Measurements from ENCODE around the gene LRRC71.

Gene LRRC71

GRCh38 chr1:156920233-156921052 lies at the start of gene LRRC71:
LRRC71 (plus strand) TSS chr1:156920632; CDS start chr1:156920804, 172 bp downstream.
- no peak for FAIRE-seq

GRCh38 chr1:156873659-156874058 lies 46.8 kb upstream of the LRRC71 start:
- no peak for FAIRE-seq

DNA sequence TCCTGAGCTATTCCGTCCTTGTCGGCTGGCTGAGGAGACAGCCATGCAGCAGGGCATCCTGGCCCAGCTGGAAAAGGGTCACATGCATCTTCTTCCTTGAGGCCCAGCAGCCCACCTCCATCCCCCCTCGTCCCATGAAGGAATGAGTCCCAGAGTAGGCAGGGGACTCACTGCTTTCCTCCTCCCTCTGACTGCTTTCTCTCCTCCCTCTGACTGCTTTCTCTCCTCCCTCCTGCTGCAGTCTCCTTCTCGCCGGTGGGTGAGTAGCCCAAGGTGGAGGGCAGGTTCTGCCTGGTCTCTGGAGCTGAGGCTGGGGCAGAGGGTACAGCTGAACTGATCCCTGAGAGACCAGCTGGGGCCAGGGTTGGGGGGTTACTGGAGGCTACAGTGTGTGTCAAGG lies 46.3 kb upstream of the LRRC71 start:
- FAIRE-seq = no peak

DNA sequence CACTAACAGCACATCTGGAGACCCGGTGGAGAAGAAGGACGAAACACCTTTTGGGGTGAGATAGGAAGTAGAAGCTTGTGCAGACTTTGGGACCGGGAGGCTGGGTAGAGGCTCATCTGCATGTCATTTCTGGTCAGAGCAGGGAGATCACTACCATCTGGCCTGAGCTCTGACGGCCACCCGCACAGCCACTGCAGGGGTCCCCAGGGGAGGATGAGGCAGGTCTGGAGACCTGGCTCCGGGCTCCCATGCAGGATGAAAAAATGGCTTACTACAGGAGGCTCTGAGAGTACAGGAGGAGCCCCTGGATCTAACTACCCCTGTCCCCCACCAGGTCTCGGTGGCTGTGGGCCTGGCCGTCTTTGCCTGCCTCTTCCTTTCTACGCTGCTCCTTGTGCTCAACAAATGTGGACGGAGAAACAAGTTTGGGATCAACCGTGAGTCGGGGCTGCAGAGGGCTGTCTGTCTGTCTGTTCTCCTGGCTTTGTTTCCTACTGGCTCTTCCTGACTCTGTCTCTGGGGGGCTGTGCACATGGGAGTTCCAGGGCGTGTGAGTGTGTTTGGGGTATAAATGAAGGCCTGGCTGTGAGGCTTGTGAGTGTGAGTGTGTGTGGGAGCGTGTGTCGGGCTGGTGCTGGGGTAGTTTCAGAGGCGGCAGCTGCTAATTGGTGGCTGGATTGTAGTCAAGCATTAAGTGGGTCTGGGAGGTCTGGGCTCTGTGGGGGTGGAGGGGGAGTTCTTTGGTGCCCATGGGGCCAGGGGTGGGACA lies 45.7 kb upstream of the LRRC71 start:
- FAIRE-seq = no peak

DNA sequence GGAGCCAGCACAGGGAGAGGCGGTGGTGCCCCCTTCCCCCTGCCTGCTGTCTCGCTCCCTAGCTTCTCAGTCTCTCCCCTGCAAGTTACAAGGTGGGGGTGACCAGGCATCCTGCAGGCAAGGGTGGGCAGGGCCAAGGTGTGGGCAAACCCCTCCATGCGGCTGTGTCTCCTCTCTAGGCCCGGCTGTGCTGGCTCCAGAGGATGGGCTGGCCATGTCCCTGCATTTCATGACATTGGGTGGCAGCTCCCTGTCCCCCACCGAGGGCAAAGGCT lies 45.2 kb upstream of the LRRC71 start:
- no peak for FAIRE-seq

DNA sequence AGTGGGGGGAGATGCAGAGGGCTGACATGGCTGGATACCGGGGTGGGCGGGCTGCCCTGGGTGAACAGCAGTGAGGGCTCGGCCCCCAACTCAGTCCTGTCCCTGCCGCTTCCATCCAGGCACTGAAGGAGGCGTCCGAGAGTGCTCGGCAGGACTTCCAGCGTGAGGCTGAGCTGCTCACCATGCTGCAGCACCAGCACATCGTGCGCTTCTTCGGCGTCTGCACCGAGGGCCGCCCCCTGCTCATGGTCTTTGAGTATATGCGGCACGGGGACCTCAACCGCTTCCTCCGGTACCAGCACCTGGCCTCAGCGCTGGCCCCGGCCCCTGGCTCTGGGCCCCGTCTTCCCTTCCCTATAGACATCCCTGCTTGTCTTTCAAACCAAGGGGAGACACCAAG lies 44.2 kb upstream of the LRRC71 start:
- no peak for FAIRE-seq

DNA sequence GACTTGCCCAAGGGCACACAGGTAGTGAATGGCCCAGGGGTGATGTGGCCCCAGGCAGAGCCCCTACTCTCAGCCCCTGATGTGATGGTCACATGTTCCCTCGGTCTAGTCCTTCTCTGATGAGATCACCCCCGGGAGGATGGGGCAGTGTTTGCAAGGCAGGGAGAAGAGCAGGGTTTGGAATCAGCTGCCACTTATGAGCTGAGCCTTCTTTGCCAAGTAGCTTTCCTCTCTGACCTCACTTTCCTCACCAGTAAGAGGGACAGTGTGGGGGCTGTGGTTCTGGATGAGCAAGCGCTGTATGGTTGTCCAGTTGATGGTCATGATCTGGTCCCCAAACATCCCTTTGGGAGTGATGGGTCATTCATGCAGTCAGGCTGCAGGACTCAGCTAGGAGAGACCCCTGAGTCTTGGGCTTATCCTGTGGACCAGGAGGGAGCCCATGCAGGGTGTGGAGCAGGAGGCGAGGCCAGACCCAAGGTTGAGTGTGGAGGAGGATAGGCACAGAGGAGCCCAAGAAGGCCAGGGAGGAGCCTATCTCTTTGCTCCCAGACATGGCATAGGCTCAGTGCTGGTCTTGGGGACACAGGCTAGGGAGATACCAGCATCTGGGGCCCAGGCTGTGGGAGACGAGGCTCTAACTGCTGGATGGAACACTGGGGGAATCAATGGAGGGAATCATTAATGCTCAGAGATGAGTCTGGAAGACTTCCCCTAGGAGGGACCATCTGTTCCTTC lies 42.8 kb upstream of the LRRC71 start:
- FAIRE-seq = no peak

GRCh38 chr1:156879876-156880275 lies 40.6 kb upstream of the LRRC71 start:
- FAIRE-seq = no peak

DNA sequence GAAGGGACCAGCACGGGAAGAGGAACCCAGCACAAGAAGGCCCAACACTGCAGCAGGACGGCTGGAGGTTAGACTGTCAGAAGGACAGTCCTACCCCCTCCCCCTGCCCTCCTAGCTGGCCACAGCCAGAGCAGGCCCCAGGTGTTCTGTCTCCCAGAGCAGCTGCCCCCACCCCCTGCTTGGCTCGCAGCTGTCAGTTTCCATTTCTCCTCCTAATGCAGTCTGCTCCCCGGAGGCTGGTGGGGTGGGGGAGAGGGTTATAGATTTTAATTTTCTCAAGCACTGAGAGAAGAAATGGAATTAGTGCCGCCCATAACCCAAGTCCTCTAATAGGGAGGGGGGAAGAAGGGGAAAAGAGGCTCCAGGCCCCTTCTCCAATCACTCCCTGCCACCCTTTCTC lies 40.0 kb upstream of the LRRC71 start:
- no peak for FAIRE-seq

DNA sequence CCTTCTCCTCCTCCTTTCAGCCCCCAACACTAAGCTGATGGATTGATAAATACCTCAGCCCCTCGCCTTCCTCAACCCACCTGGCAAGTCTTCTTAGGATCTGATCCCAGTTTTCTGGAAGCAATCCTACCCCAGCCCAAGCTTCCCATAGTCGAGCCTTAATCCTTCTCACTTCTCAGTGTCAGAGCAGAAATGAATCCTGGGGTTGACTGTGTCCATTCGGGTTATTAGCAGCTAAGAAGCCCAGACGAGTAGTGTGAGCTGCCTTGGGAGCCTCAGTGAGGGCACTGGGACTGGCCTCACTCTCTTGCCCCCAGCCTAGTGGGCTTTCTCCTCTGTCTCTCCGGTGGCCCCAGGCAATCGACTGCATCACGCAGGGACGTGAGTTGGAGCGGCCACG lies 39.3 kb upstream of the LRRC71 start:
- FAIRE-seq = no peak

- no peak for FAIRE-seq
Measured at GRCh38 chr1:156881663-156882062, 38.8 kb upstream of the LRRC71 start.

DNA sequence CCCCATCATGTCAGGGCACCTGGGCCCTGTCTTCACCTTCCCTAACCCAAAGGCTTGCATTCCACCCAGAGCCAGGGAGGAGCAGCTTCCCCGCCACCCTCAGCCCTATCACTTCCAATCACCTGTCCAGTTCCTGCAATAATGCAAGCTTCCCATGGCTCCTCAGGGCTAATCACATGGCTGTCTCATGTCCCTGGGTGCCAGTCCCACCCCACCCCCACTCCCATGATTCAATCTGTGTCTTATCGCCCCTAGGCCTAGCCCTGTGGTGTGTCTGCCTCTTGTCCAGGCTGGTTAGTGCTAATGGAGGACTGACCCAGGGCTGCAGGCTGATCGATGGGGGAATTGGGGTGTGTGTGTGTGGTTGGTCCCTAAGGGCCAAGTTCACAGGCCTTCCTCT lies 37.9 kb upstream of the LRRC71 start:
- FAIRE-seq = no peak

- no peak for FAIRE-seq
Measured at GRCh38 chr1:156883919-156884318, 36.5 kb upstream of the LRRC71 start.

DNA sequence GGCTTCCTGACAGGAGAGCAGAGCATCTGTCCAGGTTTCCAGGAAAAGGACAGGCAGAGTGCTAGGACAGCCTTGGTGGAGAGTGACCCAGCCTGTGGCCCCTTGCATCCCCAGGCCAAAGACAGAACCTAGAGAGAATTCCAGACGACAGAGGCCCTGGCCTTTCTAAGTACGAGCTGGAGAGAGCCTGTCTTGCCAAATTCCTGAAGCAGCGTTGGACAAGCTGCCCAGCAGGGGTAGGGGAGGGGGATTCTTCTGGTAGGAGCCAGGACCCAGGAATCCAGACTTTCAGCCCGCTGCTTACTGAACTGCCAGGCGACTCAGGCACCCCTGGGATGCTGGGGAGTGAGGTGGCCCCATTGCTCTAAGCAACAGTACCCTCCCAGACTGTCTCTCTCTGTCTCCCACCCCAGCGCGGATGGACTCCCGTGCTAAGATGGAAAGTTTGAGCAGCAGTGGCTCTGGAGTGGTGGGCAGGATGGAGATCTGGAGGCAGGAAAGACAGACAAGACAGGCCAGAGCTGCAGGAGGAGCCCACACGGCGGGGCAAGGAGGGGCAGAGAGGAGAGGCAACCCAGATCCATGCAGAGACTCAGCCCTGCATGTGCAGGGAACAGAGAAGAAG lies 35.8 kb upstream of the LRRC71 start:
- no peak for FAIRE-seq

DNA sequence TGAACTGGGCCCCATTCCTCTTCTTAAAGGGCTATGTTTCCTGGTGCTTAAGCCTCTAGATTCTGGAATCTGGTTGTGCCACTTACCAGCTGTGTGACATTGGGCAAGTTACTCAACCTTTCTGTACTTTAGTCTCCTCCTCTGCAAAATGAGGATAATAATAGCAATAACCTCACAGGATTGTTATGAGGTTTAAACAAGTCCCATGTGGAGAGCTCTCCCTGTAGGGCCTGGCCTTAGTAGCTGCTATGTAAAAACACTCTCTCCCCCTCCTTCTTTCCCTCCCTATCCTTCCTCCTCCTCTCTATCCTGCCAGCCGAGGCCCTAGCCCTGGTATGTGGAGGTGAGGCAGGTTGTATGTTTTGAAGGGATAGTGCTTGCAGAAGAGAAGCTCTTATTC lies 35.1 kb upstream of the LRRC71 start:
- no peak for FAIRE-seq

DNA sequence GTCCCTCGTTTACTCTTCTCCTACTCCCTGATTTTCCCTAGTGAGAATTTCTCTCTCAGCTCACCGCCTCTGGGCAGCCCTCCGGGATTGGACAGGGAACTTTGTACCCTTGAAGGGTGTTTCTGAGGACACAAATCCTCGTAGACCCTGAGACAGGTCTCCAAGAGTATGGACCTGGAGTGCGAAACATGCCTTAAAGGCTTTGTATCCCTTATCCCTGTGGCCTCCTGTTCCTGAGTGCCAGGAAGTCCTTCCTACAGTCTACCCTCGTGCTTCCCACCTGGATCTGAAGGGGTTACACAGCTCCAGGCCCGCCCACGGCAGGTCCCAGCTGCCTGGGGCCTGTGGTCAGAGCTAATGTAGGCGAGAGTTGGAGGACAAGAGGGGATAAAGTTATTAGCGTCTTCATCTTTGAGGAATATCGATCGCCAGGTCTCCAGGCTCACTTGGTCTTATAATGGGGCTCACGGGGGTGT lies 34.5 kb upstream of the LRRC71 start:
- FAIRE-seq = no peak

GRCh38 chr1:156886583-156887281 lies 33.7 kb upstream of the LRRC71 start:
- FAIRE-seq = no peak

DNA sequence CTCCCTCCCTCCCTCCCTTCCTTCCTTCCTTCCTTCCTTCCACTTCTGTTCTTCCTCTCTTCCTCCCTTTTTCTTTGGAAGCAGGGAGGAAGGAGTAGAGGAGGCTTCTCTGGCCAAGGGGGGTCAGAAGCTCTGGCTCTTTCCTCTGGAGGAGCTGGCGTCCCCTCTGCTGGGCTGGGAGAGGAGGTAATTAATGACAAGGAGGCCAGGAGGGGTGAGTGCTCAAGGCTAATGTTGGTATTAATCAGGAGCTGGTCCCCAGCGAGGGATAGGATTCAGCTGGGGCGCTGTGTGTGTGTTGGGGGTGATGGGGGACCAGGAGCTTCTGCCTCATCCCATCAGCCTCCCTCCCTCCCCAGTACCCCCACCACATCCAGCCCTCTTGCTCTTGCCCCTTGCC lies 33.1 kb upstream of the LRRC71 start:
- FAIRE-seq = no peak

DNA sequence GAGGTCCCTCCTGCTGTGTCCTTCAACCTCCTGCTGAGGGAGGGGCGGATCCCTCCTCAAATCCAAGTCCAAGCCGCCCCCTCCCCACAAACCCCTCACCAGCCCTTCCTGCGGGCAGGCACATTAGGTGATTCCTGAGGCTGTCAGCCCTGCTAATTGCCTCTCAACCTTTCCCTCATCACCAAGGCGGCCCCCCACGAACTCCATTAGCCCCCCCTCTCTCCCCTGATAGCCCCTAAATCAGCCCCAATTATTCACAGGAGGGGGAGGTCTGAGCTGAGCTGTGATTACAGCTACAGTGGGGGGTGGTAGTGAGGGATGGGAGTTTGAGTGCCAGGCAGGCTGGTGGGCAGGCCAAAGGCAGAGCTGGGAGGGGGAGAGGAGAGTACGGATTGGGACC lies 32.7 kb upstream of the LRRC71 start:
- no peak for FAIRE-seq

GRCh38 chr1:156889802-156890580 lies 30.4 kb upstream of the LRRC71 start:
- FAIRE-seq = no peak

- peak; percentile 43 for FAIRE-seq
Measured at GRCh38 chr1:156892190-156893047, 28.0 kb upstream of the LRRC71 start.
